Glomerular visceral epithelial cell (primary cell): ENCODE data around the gene CTIF.

Source experiments
- DNase-seq: peaks from one replicate; pipeline ENCODE4 v3.0.0-alpha.2; 2016; ENCODE audit errors: extremely low spot score

The CTIF gene

DNA sequence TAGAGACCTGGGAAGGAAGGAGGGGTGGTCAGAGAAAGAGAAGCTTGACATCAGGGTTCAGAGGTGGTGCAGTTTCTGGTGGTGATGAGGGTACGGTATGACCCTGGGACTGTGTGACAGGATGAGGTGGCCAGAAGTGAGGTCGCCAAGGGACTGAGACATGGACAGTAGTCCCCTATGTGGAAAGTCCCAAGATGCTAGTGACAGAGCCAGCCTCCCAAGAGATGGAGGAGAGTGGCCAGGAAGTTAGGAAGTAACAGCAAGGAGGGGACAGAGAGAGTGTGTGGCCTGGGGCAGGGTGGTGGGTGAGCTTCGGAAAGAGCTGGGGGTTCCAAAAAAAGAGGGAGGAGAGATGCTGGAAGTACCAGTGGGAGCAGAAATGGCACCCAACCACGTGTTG lies 345.9 kb downstream of the CTIF start:
- no peak for DNase-seq

DNA sequence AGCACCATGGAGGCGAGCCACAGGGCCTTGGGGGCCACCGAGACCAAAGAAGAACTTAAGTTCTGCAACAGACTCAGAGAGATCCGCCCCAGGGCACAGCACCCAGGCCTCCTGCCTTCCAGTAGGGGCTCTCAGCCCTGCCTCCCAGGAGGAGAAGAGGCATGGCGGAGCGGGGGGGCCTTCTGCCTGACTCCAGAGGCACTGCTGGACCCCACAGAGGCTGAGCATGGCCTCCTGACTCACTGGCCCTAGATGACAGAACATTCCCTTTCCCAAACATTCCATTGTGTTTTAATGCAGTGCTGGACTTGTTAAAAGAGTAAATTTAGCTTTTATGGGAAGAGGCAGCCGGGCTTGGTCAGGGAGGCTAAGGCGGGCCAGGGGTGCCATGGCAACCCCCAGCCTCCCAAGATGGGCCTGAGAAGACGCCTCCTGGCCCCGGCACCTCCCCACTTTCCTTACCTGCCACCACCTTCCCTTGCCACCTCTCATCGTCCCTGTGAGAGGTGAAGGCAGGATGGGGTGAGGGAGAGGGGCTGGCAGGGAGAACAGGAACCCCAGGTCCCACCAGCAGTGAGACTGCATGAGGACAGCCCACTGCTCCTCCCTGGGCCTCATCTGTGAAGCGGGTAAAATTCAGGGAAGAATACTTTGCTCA lies 346.6 kb downstream of the CTIF start:
- no peak for DNase-seq

DNA sequence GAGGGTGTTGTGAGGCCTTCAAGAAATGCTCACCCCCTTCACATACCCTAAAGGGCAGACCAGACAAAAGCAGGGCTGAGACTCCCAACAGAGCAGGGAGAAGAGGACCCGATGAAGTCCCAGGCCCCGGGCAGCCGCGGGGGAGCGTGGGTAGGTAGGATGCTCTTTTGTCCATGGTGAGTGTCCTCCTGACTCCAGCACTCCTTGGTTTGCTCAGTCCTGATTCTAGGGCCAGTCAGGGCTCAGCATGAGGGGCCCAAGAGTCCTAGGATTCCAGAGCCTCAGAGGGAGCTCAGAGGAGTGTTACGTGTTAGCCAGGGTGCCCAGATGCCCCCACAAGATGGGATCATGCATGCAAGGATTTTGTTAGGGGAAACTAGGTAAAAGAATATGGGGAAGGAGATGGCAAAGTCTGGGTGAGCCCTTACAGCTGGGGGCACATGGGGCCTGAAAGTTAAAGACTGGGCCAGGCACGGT lies 347.1 kb downstream of the CTIF start:
- no peak for DNase-seq

DNA sequence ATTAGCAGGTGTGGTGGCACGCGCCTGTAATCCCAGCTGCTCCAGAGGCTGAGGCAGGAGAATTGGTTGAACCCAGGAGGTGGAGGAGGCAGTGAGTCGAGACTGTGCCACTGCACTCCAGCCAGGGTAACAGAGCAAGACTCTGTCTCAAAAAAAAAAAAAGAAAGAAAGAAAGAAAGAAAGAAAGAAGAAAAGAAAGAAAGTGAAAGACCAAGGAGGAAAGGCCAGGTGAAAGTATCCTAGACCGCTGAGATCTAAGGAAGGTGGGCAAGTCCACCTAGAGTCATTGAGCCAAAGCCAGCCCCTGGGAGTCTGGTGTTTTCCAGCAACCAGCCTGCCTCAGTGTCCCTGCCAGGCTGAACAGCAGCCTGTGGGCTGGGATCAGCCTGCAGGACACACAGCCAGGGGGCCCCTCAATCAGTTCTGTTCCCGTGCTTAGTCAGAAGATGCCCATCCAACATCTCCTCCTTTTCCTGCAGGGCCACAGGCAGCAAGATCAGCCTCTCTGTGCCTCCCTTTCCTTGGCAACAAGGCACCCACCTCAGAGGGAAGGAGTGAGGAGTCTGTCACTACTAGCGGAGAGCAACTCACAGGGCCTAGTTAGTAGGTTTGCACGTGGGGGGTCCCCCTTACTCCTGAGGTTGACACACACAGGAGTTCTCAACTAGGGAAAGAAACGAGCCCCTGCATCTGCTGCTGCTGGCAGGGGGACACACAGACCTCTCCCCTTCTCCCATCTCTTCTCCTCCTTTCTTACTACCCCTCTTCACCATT lies 347.9 kb downstream of the CTIF start:
- DNase-seq = no peak

DNA sequence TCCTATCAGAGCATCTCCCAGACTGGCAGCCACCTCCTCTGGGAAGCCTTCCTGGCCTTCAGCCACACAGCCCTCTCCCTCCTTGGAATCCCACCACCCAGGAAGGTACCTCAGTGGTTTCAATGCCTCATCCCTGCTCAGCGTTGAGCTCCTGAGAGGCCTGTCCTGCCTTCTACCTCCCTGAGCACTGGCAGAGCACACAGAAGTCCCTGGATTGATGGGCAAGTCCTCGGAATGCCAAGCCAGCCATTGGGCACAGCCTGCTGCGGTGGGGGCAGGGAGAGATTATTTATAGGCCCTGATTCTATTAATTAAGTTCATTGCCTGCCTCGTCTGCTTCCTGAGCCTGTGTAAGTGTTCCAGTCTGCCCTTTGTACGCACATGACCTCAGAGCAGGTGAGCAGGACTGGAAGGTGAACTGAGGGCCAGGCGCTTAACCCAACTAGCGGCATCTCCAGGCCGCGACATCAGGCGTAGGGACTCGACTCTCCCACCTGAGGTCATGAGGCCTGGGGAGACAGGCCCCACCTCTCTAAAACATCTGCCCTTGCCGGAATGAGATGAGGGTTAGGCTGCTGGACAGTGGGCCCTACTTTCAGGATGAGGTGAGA lies 348.6 kb downstream of the CTIF start:
- no peak for DNase-seq

DNA sequence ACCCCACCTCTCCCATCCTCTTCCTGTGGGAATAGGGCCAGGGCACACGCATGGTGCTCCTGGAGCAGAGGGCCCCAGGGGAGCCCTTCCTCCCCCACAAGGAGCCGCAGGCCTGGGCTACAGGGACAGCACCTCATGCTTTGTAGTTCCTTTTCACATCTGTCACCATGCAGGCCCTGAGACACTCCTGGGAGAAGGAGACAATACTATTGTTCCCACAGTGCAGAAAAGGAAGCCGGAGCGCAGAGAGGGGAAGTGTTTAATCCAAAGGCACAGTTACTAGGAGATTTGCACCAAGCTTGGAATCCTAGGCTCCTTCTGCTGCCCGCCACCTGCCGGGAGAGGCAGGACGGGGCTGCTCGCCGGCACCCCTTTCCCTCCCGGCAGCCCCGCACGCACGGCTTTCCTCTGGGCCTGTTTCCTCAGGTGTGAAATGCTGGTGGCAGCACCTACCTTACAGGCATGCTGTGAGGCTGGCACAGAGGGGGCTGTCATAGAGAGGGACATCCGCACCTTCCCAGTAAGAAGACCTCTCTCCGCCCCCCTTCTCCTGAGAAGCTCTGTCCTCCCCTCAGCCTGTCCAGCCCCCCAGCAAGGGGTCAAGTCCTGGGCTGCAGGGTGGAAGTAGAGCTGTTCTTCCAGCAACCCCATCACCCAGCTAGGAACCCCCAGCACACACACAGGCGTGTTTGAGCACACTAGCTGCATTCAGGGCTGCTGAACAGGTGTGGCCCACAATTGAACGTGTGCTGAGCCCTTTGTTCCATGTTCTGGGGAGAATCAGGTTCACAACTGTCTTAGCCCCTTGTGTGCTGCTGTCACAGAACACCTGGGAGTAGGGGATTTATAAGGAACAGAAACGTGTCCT lies 349.3 kb downstream of the CTIF start:
- no peak for DNase-seq

DNA sequence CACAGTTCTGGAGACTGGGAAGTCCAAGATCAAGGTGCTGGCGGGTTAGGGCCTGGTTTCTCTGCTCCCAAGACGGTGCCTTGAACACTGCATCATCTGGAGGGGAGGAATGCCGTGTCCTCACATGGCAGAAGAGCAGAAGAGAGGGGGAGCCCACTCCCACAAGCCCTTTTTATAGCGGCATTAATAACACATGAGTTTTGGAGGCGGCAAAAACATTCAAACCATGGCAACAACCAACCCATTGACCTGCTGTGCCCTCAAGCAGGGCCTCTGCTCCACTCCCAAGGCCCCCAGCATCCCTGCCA lies 349.9 kb downstream of the CTIF start:
- no peak for DNase-seq

DNA sequence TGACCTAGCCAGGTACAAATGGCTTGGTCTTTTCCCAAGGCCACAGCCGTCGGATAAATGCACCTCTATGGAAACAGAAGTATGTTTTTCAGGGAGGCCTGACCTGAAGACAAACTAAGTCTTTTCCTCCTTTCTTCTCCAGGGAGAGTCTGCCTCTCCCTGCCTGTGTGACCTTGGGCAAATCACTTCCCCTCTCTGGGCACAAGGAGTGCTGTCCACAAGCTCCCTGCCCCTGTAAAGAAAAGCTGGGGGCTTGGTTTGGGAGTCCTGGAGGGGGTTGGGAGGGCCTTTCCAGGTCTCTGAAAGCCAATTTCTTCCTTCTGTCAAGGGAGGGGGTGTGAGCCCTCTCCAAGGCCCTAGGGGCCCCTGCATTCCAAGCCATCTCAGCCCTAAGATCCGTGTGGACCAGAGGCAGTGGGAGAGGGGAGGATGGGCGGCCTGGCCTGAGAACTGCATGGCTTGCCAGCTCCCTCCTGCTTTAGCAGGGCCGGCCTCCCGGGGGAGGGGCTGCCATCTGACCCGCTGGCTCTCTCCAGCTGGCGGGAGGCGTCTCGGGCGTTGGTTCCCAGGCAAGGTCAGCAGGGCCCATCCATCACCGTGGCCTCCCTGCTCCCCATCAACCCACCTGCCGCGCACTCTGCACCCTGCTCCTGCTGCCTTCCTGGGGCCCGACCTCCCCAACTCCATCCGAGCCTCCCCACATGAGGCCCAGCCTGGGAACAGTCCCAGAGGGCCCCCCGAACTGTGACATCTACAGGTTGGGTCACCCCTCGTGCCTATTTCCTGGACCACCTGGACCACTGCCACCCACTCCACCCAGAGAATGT lies 350.5 kb downstream of the CTIF start:
- no peak for DNase-seq

DNA sequence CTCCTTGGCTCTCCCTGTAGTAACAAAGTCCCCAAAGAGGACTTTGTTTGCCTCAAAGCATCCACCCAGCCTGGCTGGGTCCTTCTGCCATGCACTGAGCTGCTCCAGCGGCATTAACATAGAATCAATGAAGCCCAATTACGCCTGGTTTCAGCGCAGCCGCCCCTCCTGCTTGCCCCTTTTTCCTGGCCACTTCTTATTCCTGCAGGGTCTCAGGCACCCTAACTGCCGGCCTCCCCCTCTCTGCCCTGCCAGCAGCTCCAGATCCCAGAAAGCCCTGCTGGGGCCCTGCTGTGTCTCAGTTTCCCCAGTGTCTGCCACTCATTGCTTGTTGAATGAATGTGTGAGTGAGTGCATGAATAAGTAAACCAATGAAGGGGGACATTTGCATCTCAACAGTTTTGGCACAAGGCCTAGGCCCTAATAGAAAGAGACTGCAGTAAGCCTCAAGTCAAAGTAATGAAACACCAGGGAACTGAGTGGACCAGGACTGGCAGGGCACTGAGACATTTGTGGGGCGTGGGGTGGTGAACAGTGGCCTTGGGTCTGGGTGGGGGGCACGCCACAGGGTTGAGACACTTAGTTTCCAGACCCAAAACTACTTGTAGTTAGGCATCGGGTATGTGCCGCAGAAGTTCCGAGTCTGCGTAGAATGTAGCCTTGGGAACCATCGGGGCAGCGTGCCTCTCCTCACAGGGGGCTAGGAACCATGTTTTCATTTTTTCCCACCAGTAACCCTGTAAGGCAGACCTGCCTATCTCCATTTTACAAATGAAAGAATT lies 351.3 kb downstream of the CTIF start:
- no peak for DNase-seq

DNA sequence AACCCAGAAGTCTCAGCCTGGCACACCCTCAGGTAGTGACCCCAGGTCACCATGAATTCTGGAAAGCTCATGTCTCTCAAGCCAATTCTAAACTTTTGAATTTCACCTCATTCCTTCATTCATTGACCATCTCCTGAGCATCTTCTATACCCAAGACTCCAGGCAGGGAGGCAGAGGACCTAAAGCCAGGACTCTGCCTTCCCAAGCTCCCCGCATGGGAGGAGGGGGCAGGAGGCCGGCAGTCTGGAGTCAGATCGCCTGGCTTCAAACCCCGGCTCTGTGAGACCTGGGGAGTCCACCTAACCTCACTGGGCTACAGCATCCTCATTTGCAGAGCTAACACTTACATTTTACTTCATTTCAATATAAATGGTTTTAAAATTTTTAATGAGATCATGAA lies 352.9 kb downstream of the CTIF start:
- DNase-seq = no peak

DNA sequence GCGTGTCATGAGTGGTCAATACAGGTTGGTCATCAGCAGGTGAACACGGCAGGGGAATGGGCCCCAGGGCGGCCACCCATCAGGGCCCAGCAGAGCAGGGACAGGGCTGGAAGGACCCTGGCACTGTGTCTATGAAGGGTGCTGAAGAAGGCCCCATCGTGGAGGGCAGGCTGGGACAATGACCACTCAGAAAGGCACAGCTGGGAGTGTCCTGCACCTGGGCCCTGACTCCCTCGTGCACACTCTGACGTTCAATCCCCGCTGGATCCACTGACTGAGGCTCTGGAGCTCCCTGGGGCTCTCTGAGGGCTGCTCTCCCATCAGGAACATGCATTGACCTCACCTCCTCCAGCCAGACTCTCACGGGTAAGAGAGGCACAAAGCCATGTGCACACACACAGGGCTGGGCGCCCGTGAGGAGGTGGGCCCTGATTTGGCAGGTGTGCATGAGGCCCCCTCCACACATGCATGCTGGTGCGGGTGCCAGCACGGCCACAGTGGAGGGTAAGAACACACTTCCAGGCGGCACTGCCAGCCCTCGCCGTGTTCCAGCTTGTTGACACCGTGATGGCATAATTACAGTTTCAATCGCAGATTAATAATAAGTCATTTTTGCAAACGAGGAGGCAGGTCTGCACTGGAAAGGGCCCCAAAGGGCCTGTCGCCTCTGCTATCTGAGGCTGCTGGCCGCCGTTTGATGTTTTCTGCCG lies 353.5 kb downstream of the CTIF start:
- DNase-seq = no peak

DNA sequence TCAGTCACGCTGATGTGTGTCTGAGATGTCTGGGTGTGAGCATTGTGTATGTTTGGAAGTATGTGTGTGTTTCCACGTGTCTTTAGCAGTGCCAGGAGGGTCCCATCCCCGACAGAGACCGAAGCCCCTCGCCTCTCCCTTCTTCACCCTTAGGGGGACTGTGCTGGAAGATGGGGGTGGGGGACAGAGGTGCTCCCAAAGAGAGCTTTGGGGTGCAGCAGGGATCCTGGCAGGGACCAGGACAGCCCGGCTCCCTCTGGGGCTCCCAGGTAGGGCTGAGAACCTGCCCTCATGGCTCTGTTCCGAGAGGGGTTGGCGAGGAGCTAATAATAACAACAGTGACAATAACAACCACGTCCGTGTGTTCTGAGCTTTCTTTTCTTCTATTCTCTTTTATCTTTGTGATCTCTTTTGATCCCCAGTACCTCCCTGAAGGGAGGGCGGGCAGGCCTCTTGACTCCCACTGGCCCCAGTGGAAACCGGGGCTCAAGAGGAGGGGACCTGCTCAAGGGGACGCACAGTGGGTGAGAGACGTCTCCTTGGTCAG lies 354.3 kb downstream of the CTIF start:
- DNase-seq = no peak

DNA sequence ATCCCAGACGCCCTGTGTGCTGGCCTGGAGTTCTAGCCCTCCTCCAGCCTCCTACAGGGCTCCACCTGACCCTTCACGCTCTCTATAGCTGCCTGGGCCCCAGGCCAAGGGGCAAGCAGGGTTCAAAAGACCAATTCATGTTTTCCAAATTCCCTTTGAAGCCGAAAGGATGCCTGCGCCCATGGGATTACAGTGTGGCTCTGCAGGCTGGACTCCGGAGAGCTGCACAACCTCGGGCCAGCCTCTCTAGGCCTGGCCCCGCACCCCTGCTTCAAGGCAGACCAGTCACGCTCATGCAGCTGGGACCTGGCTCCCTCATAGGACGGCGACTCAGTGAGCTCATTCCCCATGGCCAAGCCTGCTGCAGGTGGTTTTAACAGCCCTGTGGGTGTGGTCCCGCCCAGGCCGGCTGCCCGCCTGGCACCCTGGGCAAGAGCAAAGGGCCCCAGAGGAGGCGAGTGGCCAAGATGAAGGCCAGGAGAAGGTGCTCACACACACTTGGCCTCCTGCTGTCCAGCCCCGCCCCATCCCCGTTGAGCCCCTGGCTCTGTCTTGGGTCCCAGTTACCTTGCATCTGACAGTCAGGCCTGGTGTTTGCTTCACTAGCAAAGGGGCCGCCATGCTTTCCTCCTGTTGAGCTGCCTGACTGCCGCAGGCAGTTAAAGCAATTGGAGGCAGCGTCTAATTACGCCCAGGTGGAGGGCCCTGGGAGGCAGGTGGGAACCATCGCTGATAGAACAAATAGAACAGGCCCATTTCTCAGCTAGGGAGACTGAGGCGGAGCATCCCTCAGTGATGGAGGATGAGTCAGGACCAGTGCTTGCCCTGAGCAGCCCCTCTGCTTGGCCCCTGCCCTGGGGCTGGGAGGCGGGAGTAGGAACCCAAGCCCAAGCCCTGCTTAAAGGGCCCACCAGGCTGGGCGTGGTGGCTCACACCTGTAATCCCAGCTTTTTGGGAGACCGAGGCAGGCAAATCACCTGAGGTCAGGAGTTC lies 355.1 kb downstream of the CTIF start:
- DNase-seq = no peak

DNA sequence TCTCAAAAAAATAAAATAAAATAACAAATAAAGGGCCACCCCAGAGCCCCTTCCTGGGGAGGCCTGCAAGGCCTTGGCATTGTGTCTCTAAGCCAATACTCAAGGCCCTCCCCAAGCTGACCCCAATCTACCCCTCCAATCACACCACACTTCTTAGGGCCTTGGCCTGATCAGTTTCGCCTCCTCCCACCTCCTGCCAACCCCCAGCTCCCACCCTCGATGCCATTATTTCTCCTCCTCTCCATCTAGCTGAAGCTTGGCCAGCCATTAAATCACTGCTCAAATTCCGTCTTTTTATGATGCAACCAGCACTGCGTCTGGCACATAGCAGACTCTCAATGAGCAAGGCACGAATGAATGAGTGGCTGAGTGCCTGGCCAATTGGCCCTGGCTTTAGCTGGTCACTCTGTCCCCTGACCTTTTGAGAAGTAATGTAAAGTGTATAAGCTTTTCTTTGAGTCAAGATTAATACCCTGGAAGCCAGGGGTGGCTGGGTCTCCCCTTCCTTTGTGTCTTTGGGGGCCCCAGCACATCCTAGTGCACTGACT lies 356.0 kb downstream of the CTIF start:
- DNase-seq = no peak

DNA sequence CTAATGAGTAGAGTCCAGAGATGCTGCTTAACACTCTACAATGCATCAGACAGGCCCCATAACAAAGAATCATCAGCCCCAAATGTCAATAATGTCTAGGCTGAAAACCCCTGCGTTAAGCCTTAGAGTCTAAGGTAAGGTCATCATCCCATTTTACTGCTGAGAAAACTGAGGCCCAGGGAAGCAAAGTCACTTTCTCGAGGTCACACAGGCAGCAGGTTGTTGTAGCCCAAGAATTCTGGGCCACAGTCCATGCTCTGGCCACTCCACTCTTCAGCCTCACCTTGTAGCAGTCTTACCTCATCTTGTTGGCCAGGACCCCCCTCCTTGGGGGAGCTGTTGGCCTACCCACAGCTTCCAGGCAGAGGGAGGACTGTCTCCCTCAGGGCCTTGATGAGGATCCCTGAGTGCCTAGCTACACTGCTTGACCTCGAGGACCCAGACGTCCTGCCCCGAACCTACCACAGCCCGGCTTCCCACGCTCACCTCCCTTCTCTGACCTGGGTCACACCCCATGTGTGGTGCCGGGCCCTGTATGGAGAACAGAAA lies 357.6 kb downstream of the CTIF start:
- DNase-seq = no peak

DNA sequence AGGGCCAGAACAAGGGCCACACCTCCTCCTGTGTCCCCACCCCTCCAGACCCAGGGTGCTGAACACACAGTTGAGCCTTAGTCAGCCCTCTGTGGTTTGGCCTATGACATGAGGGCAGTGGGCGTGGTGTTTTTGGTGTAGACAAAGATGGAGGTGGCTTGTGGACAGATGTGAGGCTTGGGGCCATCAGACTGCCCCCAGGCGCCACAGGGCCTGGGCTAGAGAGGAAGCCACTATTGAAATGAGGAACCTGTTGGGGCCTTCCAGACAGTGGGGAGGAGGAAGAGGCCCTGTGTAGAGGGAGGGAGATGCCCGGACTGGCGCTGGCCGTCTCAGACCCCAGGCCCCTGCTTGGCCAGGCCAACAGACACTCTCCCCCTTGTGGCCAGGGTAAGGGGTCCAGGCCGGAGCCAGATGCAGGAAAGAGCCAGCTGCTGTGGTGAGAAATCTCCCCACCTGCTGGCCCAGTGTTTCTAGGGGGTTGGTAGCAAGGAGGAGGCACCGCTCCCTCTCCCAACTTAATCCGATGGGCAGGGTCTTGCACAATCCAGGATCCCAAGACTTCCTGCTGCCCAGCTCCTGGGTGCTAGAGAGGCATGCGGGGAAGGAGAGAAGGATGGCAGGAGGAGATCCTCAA lies 358.2 kb downstream of the CTIF start:
- DNase-seq = no peak

DNA sequence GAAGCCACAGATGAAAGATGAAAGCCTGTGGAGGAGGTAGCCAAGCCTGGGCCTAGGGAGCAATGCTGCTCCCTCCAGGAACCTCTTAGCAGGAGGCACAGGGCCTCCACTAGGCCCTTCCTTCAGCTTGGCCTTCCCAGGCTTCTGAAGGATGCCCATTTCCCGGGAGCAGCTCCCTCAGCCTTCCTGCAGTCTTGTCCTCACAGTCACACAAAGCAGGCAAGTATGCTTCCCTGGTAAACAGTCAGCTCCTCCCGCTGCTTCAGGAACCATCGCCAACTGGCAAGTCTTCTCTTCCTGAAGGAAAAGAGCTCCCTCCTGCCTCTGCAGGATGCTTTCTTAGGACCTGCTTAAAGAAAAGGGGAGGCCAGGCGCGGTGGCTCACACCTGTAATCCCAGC lies 358.7 kb downstream of the CTIF start:
- DNase-seq = no peak
